Measurements from ENCODE around the gene LIN54. TPM values are rescaled to one million over a fixed set of nuclear protein-coding genes. Genes with fewer than 3 reads are reported as not detected.

Gene LIN54
- total and polyA plus RNA-seq, 12 donors, result 1.4 to 18.2 (median 9.8) TPM

DNA sequence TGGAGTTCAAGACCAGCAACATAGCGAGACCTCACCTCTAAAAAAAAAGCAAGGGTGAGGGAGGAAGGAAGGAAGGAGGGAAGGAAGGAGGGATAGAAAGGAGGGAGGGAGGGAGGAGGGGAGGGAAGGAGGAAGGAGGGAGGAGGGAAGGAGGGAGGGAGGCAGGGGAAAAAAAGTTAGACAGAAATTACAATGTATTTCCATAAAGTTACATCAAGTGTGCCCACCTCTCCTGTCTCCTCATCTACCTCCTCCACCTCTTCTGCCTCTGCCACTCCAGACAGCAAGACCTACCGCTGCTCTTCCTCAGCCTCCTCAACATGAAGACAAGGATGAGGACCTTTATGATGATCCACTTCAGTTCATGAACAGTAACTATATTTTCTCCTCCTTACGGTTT, 8.3 kb downstream of the LIN54 start:
- no peaks in the 10 kb centered on the region for H3K36me3 ChIP-seq (replicated peaks in 1 of 2)
- DNase-seq, result no peak
- intact Hi-C loops (cut with DNase I), result loop anchor here in 1 of 2 donors (10.0 kb wide), 1 partner anchor 98 kb away; the partner anchor contains the start of gene THAP9
- 93 to 97% (median 94%) methylated on average over 3 of the region's 3 CpGs for WGBS, 4 donors
- TF ChIP-seq POLR2A (IDR thresholded peaks at IDR 0.05), result no peak
- TF ChIP-seq, protein P1, sequence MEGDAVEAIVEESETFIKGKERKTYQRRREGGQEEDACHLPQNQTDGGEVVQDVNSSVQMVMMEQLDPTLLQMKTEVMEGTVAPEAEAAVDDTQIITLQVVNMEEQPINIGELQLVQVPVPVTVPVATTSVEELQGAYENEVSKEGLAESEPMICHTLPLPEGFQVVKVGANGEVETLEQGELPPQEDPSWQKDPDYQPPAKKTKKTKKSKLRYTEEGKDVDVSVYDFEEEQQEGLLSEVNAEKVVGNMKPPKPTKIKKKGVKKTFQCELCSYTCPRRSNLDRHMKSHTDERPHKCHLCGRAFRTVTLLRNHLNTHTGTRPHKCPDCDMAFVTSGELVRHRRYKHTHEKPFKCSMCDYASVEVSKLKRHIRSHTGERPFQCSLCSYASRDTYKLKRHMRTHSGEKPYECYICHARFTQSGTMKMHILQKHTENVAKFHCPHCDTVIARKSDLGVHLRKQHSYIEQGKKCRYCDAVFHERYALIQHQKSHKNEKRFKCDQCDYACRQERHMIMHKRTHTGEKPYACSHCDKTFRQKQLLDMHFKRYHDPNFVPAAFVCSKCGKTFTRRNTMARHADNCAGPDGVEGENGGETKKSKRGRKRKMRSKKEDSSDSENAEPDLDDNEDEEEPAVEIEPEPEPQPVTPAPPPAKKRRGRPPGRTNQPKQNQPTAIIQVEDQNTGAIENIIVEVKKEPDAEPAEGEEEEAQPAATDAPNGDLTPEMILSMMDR (IDR thresholded peaks at IDR 0.05), result no peak
- no peak overlapping the region for H3K4me3 ChIP-seq
- H3K27ac ChIP-seq, result no peak overlapping the region
- no peaks in the 10 kb centered on the region for H3K9me3 ChIP-seq (replicated peaks in 1 of 3)
- no peaks in the 10 kb centered on the region for H3K4me1 ChIP-seq (replicated peaks in 1 of 2)
- H3K27me3 ChIP-seq, result no peaks in the 10 kb centered on the region

DNA sequence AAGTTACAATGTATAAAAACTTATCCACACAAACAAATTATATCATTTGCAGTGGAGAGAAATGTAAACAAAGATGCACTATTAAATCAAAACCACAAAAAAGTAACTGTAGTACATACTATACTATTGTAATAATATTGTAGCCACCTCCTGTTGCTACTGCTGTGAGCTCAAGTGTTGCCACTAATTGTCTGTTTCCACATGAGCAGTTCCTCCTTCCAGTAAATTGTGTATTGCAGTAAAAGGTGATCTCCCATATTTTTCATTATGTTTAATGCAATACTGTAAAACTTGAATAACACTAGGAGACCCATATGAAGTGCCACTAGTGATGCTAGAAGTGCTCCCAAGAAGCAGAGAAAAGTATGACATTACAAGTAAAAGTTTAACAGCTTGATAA, 11.7 kb downstream of the LIN54 start:
- H3K36me3 ChIP-seq (replicated peaks in 1 of 2), result no peaks in the 10 kb centered on the region
- DNase-seq, result no peak
- intact Hi-C loops (cut with DNase I), result no loop called here
- no peak overlapping the region for H3K27ac ChIP-seq
- no peak overlapping the region for H3K4me3 ChIP-seq
- no peaks in the 10 kb centered on the region for H3K4me1 ChIP-seq (replicated peaks in 1 of 2)
- TF ChIP-seq POLR2A (IDR thresholded peaks at IDR 0.05), result no peak
- TF ChIP-seq, protein P1 (IDR thresholded peaks at IDR 0.05), result no peak
- no peaks in the 10 kb centered on the region for H3K9me3 ChIP-seq (replicated peaks in 1 of 3)
- H3K27me3 ChIP-seq, result no peaks in the 10 kb centered on the region

DNA sequence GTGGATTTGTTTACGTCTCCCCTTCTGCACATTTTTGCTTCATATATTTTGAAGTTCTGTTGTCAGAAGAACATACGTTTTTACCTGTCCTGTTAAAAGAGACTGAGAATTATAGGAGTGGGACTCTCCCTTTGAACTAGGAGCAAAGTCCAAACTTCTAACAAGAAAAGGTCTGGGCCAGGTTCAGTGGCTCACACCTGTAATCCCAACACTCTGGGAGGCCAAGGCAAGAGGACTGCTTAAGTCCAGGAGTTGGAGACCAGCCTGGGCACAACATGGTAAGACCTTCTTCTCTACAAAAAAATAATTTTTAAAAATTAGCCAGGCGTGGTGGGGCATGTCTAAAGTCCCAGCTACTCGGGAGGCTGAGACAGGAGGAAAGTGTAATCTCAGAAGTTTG, 15.8 kb downstream of the LIN54 start:
- WGBS, 4 donors, result 72 to 75% (median 73%) methylated on average over 4 of the region's 4 CpGs
- intact Hi-C loops (cut with DNase I), result no loop called here
- no peak for DNase-seq
- H3K9me3 ChIP-seq (replicated peaks in 1 of 3), result no peaks in the 10 kb centered on the region
- H3K4me1 ChIP-seq (replicated peaks in 1 of 2), result no peaks in the 10 kb centered on the region
- no peaks in the 10 kb centered on the region for H3K27me3 ChIP-seq
- H3K4me3 ChIP-seq, result no peak overlapping the region
- no peak for TF ChIP-seq POLR2A (IDR thresholded peaks at IDR 0.05)
- TF ChIP-seq, protein P1 (IDR thresholded peaks at IDR 0.05), result no peak
- H3K27ac ChIP-seq, result no peak overlapping the region
- no peaks in the 10 kb centered on the region for H3K36me3 ChIP-seq (replicated peaks in 1 of 2)

DNA sequence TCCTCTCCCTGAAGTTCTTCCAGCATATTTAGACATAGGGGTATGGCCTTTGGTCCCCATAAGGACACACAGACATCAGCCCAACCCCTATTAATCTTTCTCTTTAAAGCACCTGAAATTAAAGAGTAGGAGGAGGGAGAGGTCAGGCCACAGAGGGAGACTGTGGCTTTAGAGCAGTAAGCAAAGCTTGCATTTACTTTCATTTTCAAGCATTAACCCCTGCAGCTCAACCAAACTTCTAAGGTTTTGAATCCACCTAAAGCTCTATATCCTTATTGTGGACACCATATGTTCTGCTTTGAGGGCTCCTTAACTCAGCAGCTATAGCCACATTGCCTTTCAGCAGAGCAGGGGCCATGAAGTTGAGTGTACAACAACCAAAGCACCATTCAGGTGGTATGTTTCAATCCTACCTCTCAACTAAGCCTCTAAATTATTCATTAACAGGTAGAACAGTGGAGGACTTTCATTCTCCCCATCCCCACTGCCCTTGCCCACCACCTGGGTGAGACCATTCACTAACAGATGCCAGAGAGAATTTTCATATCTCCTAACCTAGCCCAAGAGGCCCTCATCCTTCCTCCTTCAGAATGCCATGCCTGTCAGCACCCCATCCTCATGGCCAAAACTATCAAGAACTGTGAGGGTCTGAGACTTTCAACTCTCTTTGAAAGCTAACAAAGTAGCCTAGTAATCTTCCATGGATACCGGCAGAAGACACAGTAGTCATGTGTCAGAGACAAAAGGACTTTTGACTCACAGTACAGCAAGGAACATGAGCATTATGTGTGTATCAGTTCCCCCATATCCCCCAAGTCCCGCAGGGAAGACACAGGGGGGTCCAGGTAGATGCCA, 20.8 kb downstream of the LIN54 start:
- TF ChIP-seq, protein P1 (IDR thresholded peaks at IDR 0.05), result no peak
- no peak for TF ChIP-seq POLR2A (IDR thresholded peaks at IDR 0.05)
- 80 to 98% (median 95%) methylated on average over 2 of the region's 2 CpGs for WGBS, 4 donors

More for the DNA sequence above, 20.8 kb downstream of the LIN54 start:
- H3K36me3 ChIP-seq (replicated peaks in 1 of 2), result no peaks in the 10 kb centered on the region
- H3K9me3 ChIP-seq (replicated peaks in 1 of 3), result no peaks in the 10 kb centered on the region
- no peak for DNase-seq
- no peak overlapping the region for H3K4me3 ChIP-seq
- H3K4me1 ChIP-seq (replicated peaks in 1 of 2), result peaks cover 0 to 5% of the 10 kb centered on the region in 2 donors
- H3K27me3 ChIP-seq, result no peaks in the 10 kb centered on the region
- no peak overlapping the region for H3K27ac ChIP-seq
- intact Hi-C loops (cut with DNase I), result no loop called here
